Measurements from ENCODE around the gene TAOK3. TPM values are rescaled to one million over a fixed set of nuclear protein-coding genes. Genes with fewer than 3 reads are reported as not detected.

Gene TAOK3
- total RNA-seq, 4 donors from 2014 or later: 34.6 to 44.9 (median 39.6) TPM

DNA sequence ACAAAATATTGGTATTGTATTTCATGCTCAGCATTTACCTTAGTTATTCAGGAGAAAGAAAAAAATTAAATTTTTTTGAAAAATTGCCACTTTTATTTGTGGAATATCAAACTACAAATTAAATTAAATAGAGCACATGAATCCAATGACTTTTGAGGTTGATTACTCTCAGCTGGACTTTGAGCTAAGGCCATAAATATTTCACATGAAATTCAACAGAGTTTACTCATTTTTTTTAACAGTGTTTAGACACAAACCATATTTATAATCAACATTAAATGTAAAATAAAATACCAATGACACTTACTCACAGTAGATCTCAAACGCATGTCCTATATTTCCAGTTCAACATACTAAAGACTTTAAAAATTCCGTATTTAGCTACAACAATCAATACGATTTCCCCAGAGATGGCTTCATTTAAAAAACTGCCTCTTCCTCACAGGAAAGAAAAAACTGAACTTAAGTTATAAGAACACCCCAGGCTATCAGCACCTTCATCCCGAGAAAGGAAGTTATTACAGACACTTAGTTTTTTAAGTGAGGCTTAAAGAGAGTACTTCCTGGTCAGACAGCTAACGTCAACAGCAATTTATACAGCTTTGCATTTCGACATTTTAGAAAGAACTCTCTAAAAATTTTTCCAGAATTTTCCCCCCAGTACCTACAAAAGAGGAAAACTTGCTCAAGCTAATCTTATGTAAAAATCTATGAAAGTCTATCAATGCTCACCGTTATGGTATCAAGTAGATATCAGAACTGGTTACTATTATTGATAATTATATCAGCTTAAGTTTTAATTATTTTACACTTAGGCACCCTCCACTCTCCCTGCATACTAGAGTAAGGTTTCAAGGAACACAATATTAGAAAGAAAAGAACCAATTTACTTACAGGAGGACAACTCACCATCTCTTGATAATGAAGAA, 13.8 kb downstream of the TAOK3 start:
- H3K4me3 ChIP-seq: no peak overlapping the region
- H3K27ac ChIP-seq (replicated peaks in 1 of 4): no peak overlapping the region
- WGBS: 58% methylated on average over 7 of the region's 7 CpGs
- no peaks in the 10 kb centered on the region for H3K36me3 ChIP-seq
- intact Hi-C loops (cut with DNase I): no loop called here
- H3K27me3 ChIP-seq: no peaks in the 10 kb centered on the region
- peaks cover 11 to 23% (median 20%) of the 10 kb centered on the region in 4 donors for H3K4me1 ChIP-seq
- H3K9me3 ChIP-seq: no peaks in the 10 kb centered on the region
- no peak for TF ChIP-seq POLR2A (IDR thresholded peaks at IDR 0.05; ENCODE audit: low read depth)
- TF ChIP-seq POLR2AphosphoS5 (IDR thresholded peaks at IDR 0.05): no peak
- no peak for TF ChIP-seq EP300 (IDR thresholded peaks at IDR 0.05)
- TF ChIP-seq, protein P1, sequence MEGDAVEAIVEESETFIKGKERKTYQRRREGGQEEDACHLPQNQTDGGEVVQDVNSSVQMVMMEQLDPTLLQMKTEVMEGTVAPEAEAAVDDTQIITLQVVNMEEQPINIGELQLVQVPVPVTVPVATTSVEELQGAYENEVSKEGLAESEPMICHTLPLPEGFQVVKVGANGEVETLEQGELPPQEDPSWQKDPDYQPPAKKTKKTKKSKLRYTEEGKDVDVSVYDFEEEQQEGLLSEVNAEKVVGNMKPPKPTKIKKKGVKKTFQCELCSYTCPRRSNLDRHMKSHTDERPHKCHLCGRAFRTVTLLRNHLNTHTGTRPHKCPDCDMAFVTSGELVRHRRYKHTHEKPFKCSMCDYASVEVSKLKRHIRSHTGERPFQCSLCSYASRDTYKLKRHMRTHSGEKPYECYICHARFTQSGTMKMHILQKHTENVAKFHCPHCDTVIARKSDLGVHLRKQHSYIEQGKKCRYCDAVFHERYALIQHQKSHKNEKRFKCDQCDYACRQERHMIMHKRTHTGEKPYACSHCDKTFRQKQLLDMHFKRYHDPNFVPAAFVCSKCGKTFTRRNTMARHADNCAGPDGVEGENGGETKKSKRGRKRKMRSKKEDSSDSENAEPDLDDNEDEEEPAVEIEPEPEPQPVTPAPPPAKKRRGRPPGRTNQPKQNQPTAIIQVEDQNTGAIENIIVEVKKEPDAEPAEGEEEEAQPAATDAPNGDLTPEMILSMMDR (IDR thresholded peaks at IDR 0.05): no peak
- no peak for DNase-seq (ENCODE audit: extremely low spot score)

DNA sequence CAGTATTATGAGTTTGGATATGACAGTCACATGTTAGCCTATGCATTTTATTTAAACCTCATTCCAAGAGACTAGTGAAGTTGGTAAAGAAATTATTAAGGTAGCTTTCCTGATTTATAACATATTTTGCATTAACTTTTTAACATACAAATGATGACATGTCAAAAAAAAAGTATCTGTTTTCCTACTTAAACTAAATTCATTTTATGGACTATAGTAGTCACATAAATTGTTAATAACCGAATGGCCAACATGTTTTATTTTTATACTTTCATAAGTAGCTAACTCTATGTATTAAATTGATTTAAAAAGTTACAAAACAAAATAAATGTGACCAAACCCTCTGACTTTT, 14.7 kb downstream of the TAOK3 start:
- TF ChIP-seq POLR2AphosphoS5 (IDR thresholded peaks at IDR 0.05) (no peak), POLR2A (IDR thresholded peaks at IDR 0.05; ENCODE audit: low read depth) (no peak), EP300 (IDR thresholded peaks at IDR 0.05) (no peak)
- TF ChIP-seq, protein P1 (IDR thresholded peaks at IDR 0.05): no peak
- Histone ChIP-seq H3K4me1 (peaks cover 11 to 23% (median 20%) of the 10 kb centered on the region in 4 donors), H3K36me3 (no peaks in the 10 kb centered on the region), H3K27me3 (no peaks in the 10 kb centered on the region), H3K4me3 (no peak overlapping the region), H3K9me3 (no peaks in the 10 kb centered on the region), H3K27ac (replicated peaks in 1 of 4) (peak overlapping the region in 1 of 4 donors; percentile 74)
- 88% methylated on average over 1 of the region's 1 CpG for WGBS
- no peak for DNase-seq (ENCODE audit: extremely low spot score)
- intact Hi-C loops (cut with DNase I): no loop called here

DNA sequence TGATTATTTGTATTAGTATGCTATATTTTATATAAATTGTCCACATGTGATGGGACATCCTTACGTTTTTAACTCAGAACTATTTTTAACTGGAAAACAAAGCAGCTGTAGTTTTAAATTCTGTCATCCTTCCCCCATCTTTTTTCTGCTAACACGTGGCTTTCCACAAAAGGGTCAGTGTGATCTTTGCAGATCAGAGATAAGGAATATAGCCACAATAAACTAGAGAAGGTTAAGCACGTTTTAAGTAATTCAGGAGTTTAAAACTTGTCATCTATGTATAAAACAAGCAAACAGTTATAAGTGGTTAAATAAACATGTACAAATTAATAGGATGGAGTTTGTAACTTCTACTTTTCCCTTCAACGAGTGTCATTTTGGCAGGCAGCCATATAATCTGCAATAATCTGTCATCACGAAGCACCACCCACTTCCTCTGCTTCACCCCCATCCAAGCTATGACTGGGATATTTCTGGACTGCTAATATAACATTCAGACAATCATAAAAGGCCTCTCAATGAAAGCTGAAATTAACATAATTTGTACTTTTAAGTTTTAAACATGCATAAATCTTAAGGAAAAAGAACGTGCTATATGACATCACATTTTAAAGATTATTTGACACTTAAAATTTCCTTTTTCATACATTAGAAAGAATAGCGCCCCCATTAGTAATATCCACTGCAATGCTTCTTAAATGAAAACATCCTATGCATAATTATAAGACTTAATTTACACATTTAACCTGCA, 15.3 kb downstream of the TAOK3 start:
- H3K27ac ChIP-seq (replicated peaks in 1 of 4): peak overlapping the region; percentile 66 to 75 (median 72)
- no peak overlapping the region for H3K4me3 ChIP-seq
- no peak for TF ChIP-seq POLR2AphosphoS5 (IDR thresholded peaks at IDR 0.05)
- TF ChIP-seq EP300 (IDR thresholded peaks at IDR 0.05): no peak
- no peak for TF ChIP-seq POLR2A (IDR thresholded peaks at IDR 0.05; ENCODE audit: low read depth)
- TF ChIP-seq, protein P1 (IDR thresholded peaks at IDR 0.05): no peak
- H3K36me3 ChIP-seq: no peaks in the 10 kb centered on the region
- intact Hi-C loops (cut with DNase I): no loop called here
- H3K27me3 ChIP-seq: no peaks in the 10 kb centered on the region
- WGBS: 20% methylated on average over 7 of the region's 7 CpGs
- DNase-seq (ENCODE audit: extremely low spot score): no peak
- H3K9me3 ChIP-seq: no peaks in the 10 kb centered on the region
- peaks cover 11 to 23% (median 20%) of the 10 kb centered on the region in 4 donors for H3K4me1 ChIP-seq

DNA sequence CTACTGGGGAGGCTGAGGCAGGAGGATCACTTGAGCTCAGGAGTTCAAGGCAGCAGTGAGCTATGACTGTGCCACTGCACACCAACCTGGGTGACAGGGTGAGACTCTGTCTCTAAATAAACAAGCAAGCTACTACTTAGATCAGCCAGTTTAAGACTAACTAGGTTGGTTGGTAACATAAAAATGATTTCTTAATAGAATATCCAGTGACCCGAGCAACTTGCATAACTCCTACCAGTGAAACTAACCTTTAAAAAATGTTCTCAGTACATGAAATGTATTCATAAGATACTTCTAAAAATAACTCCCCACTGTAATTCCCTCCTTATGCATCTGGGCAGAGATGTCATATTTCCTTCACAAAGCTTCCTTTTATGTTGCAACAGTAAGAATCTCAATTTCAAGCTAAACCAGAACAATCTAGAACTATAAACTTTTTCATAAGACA, 15.9 kb downstream of the TAOK3 start:
- no peak overlapping the region for H3K4me3 ChIP-seq
- H3K27me3 ChIP-seq: no peaks in the 10 kb centered on the region
- peaks cover 11 to 23% (median 20%) of the 10 kb centered on the region in 4 donors for H3K4me1 ChIP-seq
- no peaks in the 10 kb centered on the region for H3K9me3 ChIP-seq
- TF ChIP-seq POLR2A (IDR thresholded peaks at IDR 0.05; ENCODE audit: low read depth) (no peak), EP300 (IDR thresholded peaks at IDR 0.05) (no peak), POLR2AphosphoS5 (IDR thresholded peaks at IDR 0.05) (peak in 1 of 2 donors; percentile 31)
- TF ChIP-seq, protein P1 (IDR thresholded peaks at IDR 0.05): no peak
- intact Hi-C loops (cut with DNase I): no loop called here
- WGBS: 18% methylated on average over 1 of the region's 1 CpG
- H3K27ac ChIP-seq (replicated peaks in 1 of 4): peak overlapping the region; percentile 66 to 75 (median 72)
- DNase-seq (ENCODE audit: extremely low spot score): no peak
- no peaks in the 10 kb centered on the region for H3K36me3 ChIP-seq

Data from esophagus muscularis mucosa (tissue), 4 donors.